GM18951 (cell line): Measurements from ENCODE around the gene PCDH1.

Experiments used
- POLR2A ChIP-seq: IDR thresholded peaks from 4 replicates; pipeline ENCODE4 v1.6.1; 2011; ENCODE audit warnings: mild to moderate bottlenecking; ENCODE audit not compliant: insufficient read length, insufficient read depth; ENCODE audit errors: extremely low read depth
- in situ Hi-C: fragments of 300-500 bp; cut with MboI; formaldehyde crosslinking; loops from one replicate; pipeline ENCODE4 v1.12.0; 2022; ENCODE audit warnings: low sequenced_read_pairs, mixed read lengths, inconsistent platforms; ENCODE audit not compliant: unreplicated experiment

Gene PCDH1

DNA sequence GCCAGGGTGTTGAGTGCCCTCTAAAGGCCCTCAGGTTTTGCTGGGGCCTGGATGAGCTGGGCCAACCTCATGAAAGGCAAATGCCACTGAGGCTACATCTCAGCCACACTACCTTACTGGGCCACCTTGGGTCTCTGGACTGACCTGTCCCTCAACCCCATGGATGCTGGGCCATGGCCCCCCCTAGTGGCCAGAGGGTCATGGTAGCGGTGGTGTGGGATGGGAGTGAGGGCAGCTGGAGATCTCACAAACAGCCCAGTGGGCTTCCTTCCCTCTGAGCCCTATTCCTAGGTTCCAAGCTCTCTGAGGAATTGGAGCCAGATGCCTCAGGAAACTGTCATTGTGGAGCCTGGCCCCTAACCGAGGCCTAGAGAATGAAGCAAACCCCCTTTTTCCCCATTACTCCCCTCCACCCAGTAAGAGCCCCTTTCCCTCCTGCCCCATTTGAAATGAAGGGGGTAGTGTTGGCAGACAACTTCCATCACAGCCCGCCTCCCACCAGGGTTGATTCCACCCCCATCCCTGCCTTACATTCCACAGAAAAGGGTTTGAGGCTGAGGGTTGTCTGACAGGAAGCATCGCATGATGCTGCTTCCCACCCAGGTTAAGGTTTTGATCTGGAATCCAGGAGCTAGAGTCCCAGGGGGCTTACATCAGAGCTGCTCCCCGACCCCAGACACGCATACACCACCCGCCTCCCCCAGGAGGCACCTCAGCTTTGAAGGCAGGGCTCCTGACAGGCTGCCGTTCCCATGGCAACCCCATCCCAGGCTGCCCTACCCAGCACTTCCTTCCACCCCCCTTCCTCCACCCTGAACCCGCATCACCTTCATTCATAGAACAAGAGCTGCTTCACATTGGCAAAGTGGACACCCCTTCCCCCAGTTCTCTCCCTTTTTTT, 63.9 kb downstream of the PCDH1 start:
- TF ChIP-seq POLR2A: no peak
- in situ Hi-C loops: no loop called here

DNA sequence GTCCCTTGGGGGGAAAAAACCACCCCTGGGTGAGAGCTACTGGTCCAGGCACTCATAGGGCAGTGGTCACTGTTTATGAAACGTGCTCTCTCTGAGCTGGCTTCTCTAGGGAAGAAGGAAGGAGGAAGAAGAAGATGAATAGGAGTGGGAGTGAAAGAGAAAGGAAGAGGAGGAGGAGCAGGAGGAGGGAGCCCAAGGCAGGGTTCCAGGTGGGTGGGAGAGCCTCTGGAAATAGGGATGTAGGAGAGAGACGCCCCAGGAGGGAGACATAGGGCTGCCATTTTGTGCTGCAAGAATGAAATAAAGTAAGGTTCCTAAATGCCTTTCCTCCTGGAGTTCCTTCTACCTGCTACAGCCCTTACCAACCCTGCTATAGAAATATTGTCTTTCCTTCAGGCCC, 65.7 kb downstream of the PCDH1 start:
- in situ Hi-C loops: no loop called here
- no peak for TF ChIP-seq POLR2A

DNA sequence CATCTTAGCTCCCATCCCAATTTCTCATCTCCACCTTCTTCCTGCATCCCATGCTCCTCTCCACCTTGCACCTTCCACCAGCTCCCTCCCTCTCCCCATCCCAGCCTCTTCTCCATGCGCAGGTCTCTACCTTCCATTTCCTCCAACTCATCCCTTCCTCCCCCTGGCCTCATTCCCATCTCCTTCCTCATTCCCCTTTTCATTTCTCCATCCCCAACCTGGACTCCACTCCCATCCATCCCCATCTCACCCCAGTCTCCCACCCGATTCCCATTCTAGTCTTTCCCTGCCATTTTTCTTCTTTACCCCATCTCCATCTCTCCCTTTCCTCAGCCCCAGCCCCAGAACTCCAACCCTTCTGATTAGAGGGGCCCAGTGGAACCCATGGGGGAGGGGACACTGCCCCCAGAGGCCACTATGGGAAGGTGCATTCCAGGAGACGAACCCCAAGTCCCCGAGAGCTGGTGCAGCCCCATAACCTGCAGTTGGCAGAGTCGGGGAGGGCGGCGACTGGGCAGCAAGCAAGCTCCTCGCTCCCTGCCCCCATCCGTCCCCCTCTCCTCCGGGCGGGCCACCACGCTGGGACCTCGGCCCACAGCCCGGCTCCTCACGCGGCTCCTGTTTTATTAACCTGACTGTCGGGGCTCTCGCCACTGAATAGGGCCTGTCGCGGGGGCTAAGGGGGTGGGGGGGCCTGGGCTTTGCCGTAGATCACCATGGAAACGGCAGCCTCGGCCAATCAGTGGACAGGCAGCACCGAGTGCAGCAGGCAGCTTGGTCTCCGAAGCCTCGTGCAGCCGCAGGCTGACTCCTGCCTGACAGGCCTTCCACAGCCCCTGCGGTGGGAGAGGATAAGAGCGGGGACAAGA, 66.7 kb downstream of the PCDH1 start:
- in situ Hi-C loops: no loop called here
- TF ChIP-seq POLR2A: no peak

DNA sequence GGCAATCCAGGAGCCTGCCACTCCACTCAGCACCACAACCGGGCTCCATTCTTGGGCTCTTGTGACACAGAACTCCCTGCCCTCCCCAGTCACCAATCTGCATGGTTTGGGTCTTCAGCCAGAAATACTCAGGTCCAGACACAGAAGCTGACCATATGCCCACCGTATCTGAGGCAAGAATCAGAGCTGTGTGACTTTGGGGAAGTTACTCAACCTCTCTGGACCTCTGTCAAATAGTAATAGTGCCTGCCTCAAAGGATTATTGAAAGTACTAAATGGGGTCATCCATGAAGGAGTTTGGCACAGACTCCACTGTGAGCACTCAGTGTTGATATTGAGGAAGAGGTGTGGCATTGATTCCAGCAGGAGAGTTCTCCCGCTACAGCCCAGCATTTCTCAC, 67.5 kb downstream of the PCDH1 start:
- in situ Hi-C loops: no loop called here

DNA sequence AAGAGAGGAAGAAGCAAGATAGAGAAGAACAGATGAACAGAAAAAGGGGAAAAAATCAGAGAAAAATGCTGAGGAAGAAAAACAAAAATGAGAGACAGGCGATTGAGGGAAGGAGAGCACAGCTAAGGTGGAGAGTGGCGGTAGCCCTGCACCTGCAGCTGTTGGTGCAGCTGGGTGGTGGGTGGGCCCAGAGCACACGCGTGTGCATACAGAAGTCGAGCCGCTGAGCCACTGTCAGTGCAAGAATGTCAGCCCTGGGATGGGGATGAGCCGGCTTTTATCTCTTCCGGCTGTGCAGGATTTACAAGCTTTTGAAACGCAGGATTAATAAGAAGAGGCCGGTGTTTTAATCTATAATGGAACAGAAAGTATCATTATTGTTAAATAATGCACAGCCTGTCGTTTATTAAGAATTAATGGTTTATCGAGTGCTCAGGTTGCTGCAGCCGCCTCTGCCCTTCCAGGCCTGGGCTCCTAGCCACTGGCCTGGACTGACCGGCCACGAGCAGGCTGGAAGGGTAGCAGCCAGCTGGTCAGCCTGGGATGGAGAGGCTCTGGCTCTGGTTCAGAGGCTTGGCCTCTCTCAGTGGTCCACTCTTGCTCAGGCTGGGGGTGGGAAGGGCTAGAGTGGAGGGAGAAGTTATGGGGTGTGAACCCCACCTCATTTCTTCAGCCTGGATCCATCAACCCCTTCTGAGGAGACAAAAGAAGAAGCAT, 68.7 kb downstream of the PCDH1 start:
- TF ChIP-seq POLR2A: no peak
- in situ Hi-C loops: no loop called here

More for the DNA sequence above, 67.5 kb downstream of the PCDH1 start:
- TF ChIP-seq POLR2A: no peak

DNA sequence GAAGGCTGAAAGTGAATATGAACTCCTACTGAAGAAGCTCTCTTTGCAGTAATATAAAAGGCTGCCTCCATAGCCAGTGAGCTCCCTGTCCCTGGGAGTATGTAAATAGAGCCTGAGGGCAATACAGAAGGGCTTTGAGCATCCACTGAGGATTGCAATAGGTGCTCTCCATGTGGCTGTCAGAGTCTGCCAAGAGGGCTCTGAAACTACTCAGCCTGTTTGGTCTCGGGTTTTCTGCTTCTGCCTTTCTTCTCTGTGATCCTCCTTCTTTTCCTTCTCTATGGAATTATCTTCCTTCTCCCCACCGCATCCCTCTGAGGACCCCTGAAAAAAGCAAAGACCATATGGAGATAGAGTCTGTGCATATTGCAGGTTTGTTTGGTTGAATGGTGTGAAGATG, 69.4 kb downstream of the PCDH1 start:
- in situ Hi-C loops: no loop called here
- no peak for TF ChIP-seq POLR2A

DNA sequence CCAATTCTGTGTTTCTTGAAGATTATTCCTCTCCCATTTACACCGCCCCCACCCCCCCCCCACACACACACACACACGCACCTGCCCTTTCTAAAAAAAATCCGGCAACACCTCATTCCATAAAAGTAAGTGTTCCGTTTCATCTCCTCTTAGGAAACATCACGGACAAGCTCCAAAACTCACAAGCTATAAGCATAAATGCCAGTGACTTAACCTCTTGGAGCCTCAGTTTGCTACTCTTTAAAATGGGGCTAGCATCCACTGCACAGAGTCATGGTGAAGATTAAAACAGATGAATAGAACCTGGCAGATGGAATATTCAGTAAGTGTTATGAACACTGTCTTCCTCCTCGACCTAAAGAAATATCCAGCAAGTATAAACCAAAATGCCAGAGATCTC, 70.5 kb downstream of the PCDH1 start:
- in situ Hi-C loops: no loop called here
- TF ChIP-seq POLR2A: no peak

DNA sequence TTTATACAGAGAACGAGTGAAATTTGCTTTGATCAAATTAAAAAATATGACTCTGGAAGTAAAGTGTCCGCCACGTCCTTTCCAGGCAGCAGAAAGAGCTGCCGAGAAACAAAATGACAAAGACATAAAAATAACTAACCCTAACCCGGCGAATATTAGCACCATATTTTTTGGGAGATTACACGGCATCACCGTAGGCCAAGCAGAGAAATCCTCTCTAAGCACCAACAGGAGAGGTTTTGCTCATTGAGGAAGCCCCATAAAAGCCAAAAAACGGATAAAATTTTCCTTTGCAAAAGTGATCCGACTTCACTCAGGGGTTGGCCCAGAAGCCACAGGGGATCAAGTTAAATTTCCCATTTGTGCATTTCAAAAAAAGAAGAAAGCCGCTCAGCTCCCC, 70.9 kb downstream of the PCDH1 start:
- no peak for TF ChIP-seq POLR2A
- in situ Hi-C loops: no loop called here

DNA sequence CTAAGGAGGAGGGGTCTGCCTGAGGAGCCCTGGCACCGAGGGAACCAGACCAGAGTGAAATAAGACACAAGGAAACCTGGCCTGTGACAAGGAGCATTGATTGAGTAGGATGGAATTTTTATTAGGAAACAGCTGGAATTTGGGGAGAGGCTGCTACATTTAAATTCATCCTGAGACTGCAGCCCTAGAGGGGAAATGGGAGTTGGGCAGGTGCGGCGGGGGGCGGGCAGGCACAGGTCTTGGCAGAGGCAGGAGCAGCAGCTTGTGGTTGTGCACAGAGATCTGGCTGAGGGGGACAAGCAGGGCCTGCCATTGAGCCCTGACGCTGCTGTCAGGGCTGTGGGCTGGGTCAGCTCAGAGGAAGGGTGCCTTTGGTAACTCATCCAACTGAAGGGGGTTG, 71.6 kb downstream of the PCDH1 start:
- in situ Hi-C loops: no loop called here
- TF ChIP-seq POLR2A: no peak

DNA sequence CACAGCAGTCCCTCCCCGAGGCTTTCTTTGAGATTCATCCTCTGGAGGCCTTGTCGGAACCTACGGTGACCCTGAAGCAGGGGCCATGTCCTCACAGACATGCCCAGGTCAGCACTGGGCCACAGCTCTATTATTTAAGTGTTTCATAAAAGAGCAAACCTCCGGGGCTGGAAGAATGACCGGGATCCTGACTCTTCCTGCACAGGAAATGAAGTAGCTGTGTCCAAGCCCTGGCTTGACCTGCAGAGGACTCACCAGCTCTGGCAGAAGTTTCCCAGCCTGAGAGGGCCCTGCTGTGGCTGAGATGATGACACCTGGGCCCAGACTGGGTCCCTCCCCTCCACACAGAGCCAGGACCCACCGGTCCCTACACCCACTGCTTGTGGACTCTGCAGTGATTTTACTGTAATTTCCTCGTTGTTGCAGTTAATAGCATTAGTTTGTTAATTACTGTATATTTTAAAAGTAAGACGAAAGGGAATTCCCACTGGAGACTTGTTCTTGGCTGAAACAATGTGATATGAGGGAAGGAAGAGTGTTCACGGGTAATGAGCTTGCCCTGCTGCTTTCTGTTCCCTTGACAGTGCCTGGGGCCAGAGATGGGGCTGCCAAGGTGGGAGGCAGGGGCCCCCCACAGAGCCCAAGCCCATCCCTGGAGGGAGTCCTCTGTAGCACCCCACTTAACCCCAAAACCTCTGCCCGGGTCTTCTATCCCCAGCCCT, 72.2 kb downstream of the PCDH1 start:
- in situ Hi-C loops: no loop called here
- no peak for TF ChIP-seq POLR2A

DNA sequence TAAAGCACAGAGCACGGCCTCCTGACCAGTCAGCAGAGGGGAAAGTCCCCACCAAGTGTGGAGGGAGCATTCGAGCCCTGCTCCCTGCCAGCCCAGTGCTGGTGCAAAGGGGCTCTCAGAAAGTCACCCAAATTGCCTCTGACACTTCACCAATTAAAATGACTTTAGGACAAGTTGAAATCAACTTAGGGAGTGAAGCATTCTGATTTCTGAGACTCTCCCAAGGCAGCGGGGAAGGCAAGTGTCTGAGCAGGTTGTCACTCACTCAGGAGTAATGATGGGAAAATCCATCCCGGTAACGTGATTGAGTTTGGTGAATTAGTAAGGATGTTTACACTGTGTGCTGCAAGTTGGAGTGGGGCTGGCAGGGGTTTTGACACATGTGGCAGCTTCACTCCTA, 73.7 kb downstream of the PCDH1 start:
- in situ Hi-C loops: no loop called here
- TF ChIP-seq POLR2A: no peak
